Measurements from ENCODE around the gene SMARCD3.

SMARCD3 gene

DNA sequence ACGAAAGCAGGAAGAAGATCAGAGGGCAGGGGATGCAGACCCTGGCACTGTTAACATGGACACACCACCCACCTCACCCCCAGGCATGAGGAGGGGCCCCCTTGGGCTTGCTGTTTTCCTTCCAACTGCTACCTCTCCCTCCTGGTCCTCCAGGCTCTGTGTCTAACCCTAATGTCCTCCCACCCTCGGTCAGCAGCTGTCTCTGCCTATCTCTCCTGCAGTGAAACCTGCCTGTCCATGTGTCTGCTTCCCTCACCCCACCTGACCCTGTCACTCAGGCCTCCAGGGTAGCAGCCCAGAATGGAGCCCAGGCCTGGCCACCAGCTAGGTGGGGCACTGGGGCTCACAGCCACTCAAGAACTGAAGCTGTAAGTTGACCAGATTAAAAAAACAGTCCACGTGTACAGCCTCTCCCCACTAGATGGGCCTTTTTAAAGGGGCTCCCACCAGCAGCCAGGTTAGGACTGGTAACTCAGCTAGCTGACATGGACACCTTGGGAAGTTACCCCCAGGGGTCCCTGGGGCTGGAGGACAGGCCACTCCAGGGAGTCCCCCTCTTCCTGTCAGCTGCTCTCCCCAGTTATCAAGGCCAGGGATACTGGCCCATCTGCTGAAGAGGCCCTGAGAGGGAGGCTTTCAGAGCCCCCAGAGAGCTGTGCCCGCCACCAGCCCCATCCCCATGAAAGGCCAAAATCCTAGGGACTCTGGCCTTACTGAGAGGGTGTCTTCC is 1.5 kb downstream of the SMARCD3 start:
- DNase-seq, result no peak

DNA sequence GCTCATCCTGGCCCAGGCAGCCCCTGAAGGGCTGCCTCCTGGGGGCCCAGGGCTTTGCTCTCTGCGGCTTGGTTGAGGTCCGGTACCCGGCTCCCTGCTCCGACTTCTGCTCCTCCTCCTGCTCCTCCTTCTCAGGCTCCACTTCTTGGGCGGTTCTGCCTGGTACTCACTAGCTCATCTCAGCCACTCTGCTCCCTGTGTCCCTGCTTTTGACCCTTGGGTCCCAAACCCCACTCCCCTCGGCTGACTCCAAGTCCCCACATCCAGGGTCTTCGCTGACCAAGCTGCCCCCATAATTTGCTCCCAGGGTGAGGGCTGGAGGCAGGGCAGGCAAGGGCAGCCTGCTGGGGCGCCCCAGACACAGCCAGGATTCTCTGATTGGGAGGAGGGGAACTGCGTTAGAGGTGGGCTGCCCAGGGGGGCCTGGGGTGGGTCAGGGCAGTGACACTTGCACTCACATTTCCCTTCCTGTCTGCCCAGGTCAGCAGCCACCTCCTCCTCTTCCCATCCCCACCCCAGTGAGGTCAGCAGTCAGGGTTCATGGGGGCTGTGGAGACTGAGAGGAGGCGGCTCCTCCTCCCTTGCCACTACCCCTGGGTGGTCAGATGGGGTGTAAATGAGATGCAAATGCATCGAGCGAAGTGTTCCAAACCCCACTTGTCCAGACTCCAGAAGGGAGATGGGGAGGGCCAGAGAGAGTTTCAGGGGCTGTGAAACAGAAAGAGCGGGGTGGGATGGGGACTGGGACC is 2.2 kb downstream of the SMARCD3 start:
- DNase-seq, result no peak

DNA sequence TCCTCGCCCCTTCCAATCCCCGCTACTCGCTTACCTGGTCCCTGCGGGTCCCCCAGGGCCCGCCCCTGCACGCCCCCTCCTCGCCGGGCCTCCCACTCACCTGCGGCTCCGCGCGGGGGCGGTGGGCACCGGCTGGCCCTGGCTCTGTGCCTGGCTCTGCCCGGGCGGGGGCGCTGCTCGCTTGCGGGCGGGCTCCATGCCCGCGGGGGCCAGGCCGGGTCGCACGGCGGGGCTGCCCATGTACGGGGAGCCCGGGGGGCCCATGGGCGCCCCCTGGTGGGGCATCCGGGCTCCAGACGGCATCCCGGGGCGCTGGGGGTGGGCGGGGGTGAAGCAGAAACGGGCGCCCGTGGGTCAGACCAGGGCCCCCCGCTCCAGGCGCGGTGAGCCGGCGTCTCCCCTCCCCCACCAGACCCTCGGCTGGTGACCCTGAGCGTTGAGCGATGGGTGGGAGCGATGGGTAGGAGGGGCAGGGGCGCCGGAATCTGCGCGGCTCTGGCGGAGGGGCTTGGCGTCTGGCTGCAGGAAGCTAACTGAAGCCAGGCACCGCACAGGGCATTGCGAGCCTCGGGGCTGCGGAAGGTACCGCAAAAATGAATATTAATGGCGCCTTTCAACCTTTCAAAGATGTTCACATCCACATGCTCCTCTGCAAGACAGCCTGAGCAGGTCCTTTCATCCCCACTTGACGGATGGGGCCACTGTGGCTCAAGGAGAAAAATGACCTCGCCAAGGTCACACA is 3.0 kb downstream of the SMARCD3 start:
- no peak for DNase-seq

DNA sequence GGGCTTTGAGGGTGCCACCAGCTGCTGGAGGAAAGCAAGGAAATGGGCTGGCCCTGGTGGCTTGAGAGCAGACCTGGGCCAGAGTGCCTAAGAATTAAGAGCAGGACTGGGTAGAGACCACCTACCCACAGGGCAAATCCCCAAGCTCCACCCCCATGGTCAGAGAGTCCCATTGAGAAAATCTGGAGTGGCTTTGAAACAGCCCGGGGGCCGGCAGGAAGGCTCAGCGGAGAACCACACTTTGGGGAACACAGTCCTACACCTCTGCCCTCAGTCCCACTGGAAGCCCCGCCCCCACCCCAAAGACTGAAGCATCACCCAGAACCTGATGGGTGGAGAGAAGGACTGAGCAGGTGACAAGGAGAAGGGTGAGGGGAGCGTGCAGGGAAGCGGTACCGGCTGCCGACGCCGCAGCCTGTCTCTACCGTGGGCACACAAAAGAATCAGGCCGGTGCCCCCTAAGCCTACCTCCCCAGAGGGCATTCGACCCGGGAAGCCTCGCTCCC is 3.6 kb downstream of the SMARCD3 start:
- no peak for DNase-seq

DNA sequence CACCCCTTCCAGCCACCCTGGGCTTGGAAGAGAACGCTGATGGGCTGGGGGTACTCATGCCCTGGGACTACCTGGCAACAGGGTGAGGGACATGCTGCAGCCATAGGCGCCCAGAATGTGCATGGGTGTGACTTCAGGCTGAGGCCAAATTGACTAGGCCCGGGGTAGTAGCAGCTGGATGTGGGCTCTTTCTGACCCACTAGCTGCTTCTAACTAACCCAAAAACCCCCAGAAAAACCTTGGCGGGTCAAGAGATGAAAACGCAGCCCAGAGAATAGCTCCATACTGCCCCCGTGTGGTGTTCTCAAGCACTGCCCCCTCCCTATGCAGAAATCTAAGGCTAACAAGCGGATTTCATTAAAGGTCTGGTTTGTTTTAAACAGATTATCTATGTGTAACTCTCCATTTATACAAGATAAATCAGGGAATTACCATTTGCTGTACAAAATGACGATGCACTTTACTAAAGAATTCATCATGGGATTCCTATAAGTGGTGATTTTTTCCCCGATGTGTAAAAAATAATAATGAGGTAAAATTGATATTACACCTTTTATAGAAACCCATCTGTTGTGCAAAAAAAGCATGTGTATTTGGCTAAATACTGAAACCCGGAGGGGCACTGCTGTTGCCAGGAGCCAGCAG is 4.2 kb downstream of the SMARCD3 start:
- DNase-seq, result no peak

DNA sequence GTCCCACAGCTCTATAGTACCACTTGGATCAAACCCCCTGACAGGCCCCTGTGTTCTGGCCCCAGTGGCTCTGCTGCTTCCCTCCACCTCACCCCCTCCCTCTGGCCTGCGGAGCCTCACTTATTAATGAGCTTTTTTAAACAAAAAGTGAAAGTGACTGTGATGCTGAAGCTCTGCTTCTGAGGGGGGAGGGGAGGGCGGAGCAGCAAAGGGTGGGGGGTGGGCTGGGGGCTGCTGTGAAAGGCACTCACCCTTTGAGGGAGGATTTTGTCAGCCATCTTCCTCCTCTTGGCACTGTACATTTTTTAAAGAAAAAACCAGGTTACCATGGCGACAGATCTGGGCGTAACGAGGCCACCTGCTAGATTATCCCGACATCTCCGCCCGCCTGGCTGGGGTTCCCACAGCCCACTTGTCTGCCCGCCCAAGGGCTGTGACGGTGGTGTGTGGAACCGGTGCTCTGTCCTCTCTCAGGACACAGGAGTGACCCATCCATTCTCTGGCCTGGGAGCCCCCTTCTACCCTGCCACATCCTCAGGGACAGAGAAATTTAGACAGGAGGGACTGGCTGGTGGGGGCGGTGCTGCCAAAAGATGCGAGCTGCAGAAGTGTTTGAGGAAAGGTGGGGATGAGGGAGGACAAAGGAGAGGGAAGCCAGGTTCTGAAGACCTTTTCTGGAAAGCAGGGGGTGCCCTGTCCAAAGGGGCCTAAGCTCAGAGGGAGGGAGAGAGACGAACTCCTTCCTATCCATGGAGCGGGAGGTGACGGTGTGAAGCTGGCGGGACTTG is 4.9 kb downstream of the SMARCD3 start:
- no peak for DNase-seq

DNA sequence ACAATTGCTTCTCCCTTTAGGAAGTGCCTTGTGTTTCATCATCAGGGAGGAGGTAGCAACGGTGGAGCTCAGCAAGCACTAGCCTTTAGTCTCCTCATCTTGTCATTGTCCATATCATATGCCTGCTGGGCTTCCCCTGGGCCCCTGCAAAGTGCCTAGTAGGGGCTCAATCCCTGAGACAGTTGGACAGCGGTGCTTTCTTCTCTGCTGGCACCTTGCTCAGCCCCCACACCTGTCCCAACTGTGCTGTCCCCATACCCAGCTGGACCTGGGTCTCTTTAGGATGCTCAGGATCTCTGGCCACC is 5.5 kb downstream of the SMARCD3 start:
- DNase-seq, result no peak

DNA sequence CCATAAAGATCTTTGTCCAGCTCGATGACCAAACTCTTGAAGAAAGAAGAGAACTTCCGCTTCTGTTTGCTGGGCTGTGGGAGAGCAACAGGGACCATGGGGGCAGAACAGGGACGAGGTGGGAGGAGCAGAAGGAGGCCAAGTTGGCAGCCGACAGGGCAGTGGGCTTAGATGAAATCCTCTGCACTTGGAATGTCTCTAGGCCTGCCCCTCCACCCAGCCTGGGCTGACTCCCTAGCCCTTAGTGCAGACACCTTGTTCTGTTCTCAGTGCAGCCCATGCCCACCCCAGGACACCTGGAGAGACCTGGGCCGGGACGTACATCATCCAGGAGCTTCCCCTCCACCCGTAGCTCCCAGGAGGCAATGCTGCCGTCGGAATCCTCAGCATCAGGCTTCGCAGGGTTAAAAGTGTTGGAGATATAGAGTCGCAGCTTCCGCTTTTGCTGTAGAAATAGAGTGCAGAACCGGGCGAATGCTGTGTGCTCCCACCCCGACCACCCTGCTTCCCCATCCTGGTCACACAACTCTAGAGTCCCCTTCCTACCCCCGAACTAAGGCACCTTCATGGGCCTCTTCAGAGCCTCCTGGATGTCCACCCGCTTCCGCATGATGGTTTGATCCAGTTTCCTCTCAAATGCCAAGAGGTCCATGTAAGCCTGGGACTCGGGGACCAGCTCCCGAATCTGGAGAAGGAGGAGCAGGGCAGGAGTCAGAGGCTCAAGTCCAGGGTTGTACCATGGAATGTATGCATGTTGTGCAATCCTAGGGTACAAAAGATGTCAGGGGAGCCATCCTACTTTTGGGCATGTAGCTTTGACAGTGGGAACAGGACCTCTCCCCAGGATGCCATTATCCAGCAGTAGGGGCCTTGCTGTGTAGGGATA is 6.1 kb downstream of the SMARCD3 start:
- DNase-seq, result no peak

DNA sequence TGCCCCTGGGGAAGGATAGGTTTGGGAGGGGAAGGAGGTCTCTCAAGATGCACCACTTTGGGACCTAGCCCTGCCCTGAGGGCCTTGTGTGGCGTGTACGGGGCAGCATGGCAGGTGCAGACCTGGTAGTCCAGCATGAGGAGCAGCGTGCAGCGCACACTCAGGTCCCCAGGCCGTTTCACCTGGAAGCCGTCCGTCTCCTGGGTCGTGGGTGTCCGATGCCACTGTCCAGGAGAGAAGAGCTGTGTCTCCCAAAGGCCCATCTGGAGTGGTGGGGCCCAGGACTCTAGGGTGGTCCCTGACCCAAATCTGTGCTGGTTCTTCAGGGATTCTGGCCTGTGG is 6.8 kb downstream of the SMARCD3 start:
- DNase-seq, result no peak

DNA sequence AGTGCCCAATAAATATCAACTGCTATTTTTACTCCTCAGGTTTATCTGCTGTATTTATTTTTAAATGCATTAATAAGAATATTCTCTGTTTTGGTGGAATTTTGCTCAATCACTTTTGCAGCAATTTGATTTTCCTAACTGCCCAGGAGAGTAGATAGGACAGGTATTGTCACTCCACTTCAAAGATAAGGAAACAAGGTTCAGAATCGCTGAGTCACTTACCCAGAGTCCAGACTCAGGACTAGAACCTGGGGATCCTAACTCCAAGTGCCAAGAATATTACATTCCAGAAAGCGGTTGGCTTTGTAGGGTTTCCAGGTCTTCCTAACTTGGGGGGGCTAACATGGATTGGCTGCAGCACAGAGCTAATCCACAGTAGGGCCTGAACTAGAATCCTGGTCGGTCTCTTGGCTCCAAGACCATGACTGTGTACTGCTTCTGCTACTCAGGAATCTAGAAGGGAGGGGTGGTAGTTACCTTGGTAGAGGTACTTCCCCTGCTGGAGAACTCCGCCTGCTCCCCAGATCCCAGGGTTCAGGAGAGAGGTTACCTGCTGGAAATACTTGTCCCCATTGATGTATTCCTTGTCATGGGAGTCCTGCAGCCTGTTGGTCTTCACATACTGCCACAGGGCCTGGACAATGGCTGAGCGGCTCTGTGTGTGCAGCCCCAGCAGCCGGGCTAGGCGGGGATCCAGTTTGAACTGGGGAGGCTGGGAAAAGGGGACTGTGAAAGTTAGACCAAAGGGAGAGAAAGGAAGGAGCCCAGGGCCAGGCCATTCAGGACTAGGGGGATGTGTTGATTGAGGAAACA is 7.3 kb downstream of the SMARCD3 start:
- no peak for DNase-seq

DNA sequence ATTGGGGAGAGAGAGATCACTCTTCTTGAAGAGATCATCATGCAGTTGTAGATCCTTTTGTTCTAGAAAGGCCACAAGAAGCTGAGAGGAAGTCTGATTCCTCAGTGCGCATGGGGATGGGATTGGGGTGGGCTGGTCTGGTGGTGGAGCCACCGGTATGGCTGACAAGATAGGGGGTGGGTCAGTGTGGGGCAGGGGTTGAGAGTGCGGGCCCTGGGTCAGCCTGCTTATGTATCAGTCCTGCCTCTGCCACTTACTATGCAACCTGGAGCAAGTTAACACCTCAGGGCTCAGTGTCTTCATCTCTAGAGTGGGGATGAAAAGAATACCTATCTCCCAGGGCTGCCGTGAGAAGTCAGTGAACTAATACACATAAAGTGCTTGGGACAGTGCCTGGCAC is 8.0 kb downstream of the SMARCD3 start:
- no peak for DNase-seq

DNA sequence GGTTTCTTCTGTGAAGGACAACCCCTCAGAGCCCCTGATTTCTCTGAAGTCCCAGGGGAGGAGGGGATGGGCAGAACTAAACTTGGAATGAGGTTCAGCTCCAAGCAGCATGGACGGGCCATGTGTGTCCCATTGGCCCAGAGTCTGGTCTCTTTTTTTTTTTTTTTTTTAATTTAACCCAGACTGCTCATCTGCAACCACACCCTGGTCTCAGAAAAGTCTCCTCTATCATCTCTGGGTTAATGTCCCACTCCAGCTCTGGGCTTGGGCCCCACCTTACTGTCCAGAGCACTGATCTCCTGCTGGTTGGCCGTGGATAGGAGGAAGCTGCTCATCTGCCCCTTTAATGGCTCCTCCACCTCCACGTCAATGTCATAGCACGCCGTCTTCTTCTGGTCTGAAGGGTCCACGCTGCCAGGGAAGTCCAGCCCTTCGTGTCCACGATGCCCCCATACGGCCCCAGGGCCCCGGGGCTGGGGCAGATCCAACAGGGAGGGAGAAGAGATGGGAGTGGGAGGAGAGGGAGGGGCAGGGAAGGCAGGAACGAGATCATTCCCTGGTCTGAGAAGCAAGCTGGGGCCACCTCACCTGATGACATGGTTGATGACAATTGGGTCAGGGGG is 8.5 kb downstream of the SMARCD3 start:
- no peak for DNase-seq

DNA sequence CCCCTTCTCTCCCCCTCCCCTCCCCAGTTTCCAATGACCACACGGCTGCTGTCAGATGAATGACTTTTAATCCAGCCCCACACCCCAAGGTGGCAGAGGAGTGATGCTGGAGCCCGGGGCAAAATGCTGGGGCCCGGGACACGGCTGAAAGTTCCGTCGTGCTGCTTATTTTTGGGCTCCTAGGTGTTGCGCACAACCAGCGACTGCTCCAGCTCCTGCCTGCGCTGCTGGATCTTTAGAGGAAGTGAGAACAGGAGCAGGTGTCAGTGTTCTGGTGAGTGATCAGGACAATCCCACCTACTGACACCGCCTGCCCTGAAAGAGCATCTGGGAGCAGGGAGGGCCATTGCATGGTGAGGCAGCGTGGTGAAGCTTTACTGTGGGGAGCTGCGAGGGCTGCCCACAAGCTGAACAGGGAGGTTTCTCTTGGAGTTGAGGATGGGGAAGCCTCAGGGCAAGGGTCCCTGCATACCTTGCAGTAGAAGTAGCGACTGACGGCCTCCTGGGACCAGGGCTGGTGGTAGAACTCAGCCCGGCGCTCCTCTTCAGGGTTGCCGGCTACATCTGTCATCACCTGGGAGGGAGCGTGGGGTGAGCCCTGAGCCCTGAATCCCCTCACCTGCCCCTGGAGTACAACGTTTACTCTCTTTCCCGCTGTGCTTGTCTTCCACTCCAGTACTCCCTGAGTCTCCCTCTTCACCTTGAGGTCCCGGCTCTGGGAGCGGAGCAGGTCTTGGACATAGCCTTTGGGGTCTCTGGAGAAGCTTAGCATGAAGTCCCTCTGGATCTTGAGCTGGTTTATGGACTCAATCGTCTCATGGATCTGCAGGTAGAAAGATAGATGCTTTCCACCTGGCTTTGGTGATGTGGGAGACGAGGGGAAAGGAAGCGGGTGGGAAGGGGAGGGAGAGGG is 9.3 kb downstream of the SMARCD3 start:
- no peak for DNase-seq

DNA sequence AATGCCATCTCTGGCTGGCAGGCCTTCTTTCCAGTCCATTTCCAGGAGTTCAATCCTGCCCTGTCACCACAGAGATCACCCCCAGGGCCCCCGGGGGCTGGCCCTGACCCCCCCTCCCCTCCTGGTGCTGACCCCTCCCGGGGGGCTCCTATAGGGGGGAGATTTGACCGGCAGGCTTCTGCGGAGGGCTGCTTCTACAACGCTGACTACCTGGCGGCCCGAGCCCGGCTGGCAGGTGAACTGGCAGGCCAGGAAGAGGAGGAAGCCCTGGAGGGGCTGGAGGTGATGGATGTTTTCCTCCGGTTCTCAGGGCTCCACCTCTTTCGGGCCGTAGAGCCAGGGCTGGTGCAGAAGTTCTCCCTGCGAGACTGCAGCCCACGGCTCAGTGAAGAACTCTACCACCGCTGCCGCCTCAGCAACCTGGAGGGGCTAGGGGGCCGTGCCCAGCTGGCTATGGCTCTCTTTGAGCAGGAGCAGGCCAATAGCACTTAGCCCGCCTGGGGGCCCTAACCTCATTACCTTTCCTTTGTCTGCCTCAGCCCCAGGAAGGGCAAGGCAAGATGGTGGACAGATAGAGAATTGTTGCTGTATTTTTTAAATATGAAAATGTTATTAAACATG is 10.2 kb downstream of the SMARCD3 start:
- DNase-seq, result no peak

DNA sequence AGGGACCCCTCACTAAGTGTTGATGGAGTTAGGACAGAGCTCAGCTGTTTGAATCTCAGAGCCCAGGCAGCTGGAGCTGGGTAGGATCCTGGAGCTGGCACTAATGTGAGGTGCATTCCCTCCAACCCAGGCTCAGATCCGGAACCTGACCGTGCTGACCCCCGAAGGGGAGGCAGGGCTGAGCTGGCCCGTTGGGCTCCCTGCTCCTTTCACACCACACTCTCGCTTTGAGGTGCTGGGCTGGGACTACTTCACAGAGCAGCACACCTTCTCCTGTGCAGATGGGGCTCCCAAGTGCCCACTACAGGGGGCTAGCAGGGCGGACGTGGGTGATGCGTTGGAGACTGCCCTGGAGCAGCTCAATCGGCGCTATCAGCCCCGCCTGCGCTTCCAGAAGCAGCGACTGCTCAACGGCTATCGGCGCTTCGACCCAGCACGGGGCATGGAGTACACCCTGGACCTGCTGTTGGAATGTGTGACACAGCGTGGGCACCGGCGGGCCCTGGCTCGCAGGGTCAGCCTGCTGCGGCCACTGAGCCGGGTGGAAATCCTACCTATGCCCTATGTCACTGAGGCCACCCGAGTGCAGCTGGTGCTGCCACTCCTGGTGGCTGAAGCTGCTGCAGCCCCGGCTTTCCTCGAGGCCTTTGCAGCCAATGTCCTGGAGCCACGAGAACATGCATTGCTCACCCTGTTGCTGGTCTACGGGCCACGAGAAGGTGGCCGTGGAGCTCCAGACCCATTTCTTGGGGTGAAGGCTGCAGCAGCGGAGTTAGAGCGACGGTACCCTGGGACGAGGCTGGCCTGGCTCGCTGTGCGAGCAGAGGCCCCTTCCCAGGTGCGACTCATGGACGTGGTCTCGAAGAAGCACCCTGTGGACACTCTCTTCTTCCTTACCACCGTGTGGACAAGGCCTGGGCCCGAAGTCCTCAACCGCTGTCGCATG is 11.0 kb downstream of the SMARCD3 start:
- no peak for DNase-seq

DNA sequence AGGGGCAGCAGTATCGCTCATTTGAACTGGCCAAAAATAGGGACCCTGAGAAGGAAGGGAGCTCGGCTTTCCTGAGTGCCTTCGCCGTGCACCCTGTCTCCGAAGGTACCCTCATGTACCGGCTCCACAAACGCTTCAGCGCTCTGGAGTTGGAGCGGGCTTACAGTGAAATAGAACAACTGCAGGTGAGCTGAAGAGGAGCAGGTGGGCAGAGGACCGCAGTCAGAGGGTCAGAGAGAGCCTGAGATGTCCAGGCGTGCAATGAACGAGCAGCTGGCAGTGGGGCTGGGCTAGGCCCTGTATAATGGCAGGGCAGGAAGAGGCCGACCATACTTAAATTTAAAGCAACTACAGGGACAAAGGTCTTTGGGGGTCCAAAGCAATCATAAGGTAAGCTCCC is 12.1 kb downstream of the SMARCD3 start:
- DNase-seq, result no peak

DNA sequence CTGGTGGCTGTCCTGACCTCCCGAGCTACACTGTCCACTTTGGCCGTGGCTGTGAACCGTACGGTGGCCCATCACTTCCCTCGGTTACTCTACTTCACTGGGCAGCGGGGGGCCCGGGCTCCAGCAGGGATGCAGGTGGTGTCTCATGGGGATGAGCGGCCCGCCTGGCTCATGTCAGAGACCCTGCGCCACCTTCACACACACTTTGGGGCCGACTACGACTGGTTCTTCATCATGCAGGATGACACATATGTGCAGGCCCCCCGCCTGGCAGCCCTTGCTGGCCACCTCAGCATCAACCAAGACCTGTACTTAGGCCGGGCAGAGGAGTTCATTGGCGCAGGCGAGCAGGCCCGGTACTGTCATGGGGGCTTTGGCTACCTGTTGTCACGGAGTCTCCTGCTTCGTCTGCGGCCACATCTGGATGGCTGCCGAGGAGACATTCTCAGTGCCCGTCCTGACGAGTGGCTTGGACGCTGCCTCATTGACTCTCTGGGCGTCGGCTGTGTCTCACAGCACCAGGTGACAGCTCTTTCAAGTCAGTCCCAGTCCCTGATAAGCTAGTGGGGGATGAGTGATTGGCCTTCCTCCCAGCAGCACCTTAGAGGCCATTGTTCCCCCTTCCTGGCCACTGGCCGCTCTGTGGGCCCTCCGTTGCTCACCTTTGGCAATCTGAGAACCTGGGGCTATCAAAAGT is 13.3 kb downstream of the SMARCD3 start:
- DNase-seq, result no peak

All from NCI-H187 treated with DMSO at 0.1 percent for 48 hours (cell line).